GM23248 (cell line): ENCODE measurements around the gene MDFIC.

ENCODE experiments used
- EZH2 ChIP-seq: fragments of 200-600 bp; sonication (generic); IDR thresholded peaks from 2 replicates; pipeline ENCODE4 v1.6.1; 2018; ENCODE audit warnings: antibody characterized with exemption, mild to moderate bottlenecking; ENCODE audit not compliant: insufficient read depth, poor library complexity, severe bottlenecking
- EZH2phosphoT487 ChIP-seq: fragments of 200-600 bp; sonication (generic); IDR thresholded peaks from 2 replicates; pipeline ENCODE4 v1.6.1; 2018; ENCODE audit warnings: antibody characterized with exemption, moderate library complexity, mild to moderate bottlenecking, low read depth; ENCODE audit not compliant: insufficient read depth

DNA sequence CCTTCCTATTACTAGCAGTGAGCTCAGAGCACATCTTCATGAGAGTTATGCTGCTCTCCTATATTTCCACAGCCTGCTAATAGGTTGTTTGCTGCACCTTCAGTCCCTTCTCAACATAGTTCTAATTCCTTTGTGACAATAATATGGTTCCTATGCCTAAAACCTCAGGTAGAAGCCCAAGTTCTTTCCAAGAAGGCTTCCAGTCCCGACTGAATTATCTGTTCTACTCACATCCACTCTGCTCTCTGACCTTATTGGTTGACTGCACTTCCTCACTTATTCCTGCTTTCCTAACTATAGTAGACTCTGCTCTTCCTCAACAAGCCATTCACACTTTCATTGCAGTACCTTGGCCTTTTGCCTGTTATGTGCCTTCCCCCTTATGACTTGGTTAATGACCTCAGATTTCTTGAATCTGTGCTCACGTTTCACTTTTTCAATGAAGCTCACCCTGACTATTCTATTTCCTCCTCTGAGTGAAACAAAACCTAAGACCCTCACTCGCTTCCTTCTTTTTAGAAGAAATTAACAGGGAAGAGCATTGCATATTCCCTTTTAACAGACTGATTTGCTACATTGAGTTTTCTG, 132.7 kb downstream of the MDFIC start:
- TF ChIP-seq EZH2 (no peak), EZH2phosphoT487 (no peak)
